A549 (cell line): ENCODE measurements around the gene WSCD2. TPM values are rescaled to one million over a fixed set of nuclear protein-coding genes. Genes with fewer than 3 reads are reported as not detected.
A peak's percentile ranks its signal among the peaks of the same experiment; 100 is the strongest.

Experiments used
- ATAC-seq, 2 experiments: fragments of 200-7000 bp in 1 of 2; fragments of >200 bp in 1 of 2; cut with Nextera tagmentation in 1 of 2; cut with Tn5 transposase in 1 of 2; 3 replicates each; pipeline versions ENCODE4 v1.8.0 to v1.9.1; 2018 to 2020; ENCODE audit warnings: mild to moderate bottlenecking in 1 of 2, moderate library complexity in 1 of 2
- CTCF ChIA-PET: fragments of 300-600 bp; sonication (Branson Sonifier 250); formaldehyde crosslinking; extraction: SDS; loops from one replicate; lab custom pipeline; 2021; ENCODE audit warnings: antibody characterized with exemption, inconsistent platforms; lab: Yijun Ruan, JAX
- POLR2A ChIA-PET: fragments of 350-600 bp; formaldehyde crosslinking; extraction: SDS; loops from one replicate; lab custom pipeline; 2021; ENCODE audit warnings: antibody characterized with exemption, inconsistent platforms; lab: Yijun Ruan, JAX
- DNase-seq, 2 experiments: peaks; one replicate each; pipeline versions ENCODE4 v3.0.0 to v3.0.0-alpha.2; 2011 to 2016; ENCODE audit warnings: low read depth in 1 of 2, low spot score in 1 of 2
- FAIRE-seq: peaks from 2 replicates; lab custom pipeline; 2011; peaks lifted over from hg19 to GRCh38; lab: Jason Lieb, UNC
- H3K27ac ChIP-seq, 2 experiments: fragments of >200 bp; sonication (Bioruptor Twin); formaldehyde crosslinking; 3 replicates each; pipeline ENCODE4 v1.5.1; 2016 to 2017
- H3K4me1 ChIP-seq: fragments of >200 bp; sonication (Bioruptor Twin); formaldehyde crosslinking; 3 replicates; pipeline ENCODE4 v1.6.1; 2016
- H3K4me2 ChIP-seq: fragments of >200 bp; sonication (Bioruptor Twin); formaldehyde crosslinking; 3 replicates; pipeline ENCODE4 v1.6.1; 2016
- H3K4me3 ChIP-seq: fragments of >200 bp; sonication (Bioruptor Twin); formaldehyde crosslinking; 3 replicates; pipeline ENCODE4 v1.5.1; 2016
- H3K9me3 ChIP-seq: fragments of >200 bp; sonication (Bioruptor Twin); formaldehyde crosslinking; 3 replicates; pipeline ENCODE4 v1.6.1; 2016
- CBX8 ChIP-seq: fragments of 200-600 bp; sonication (generic); IDR thresholded peaks from 2 replicates; pipeline ENCODE4 v1.6.1; 2016
- CHD4 ChIP-seq: fragments of 200-600 bp; sonication (generic); IDR thresholded peaks from 2 replicates; pipeline ENCODE4 v1.6.1; 2016; ENCODE audit warnings: antibody characterized with exemption, mild to moderate bottlenecking, borderline replicate concordance
- ESRRA ChIP-seq: fragments of 150-350 bp; IDR thresholded peaks from 2 replicates; pipeline ENCODE4 v1.6.1; 2014; ENCODE audit warnings: mild to moderate bottlenecking, low read length, borderline replicate concordance
- FOSB ChIP-seq: fragments of 250-450 bp; sonication (Bioruptor Pico); IDR thresholded peaks from 2 replicates; pipeline ENCODE4 v1.5.0; 2020; ENCODE audit warnings: mild to moderate bottlenecking, moderate library complexity
- FOSL2 ChIP-seq, 2 experiments: fragments of 450-650 bp in 1 of 2; fragments of >200 bp in 1 of 2; sonication (Bioruptor Twin) in 1 of 2; formaldehyde crosslinking; IDR thresholded peaks; 2 replicates each; pipeline versions ENCODE4 v1.5.0 to v1.6.1; 2016 to 2020; ENCODE audit warnings: mild to moderate bottlenecking in 1 of 2, moderate library complexity in 1 of 2
- JUN ChIP-seq, 2 experiments: fragments of >200 bp; sonication (Bioruptor Twin); formaldehyde crosslinking; IDR thresholded peaks; 2 replicates in 1 of 2; 3 replicates in 1 of 2; pipeline ENCODE4 v1.6.1; 2016 to 2017
- JUNB ChIP-seq: fragments of >200 bp; sonication (Bioruptor Twin); formaldehyde crosslinking; IDR thresholded peaks from 2 replicates; pipeline ENCODE4 v1.6.1; 2016
- KDM1A ChIP-seq: fragments of 200-600 bp; sonication (generic); IDR thresholded peaks from 2 replicates; pipeline ENCODE4 v1.6.1; 2016; ENCODE audit warnings: low read depth, mild to moderate bottlenecking
- KDM5A ChIP-seq: fragments of 200-600 bp; sonication (generic); IDR thresholded peaks from 2 replicates; pipeline ENCODE4 v1.6.1; 2016; ENCODE audit warnings: antibody characterized with exemption, mild to moderate bottlenecking
- MAFK ChIP-seq: fragments of 450-650 bp; IDR thresholded peaks from 2 replicates; pipeline ENCODE4 v1.6.1; 2014; ENCODE audit not compliant: partially characterized antibody
- MYC ChIP-seq: IDR thresholded peaks from 2 replicates; pipeline ENCODE4 v1.6.1; 2012; ENCODE audit warnings: mild to moderate bottlenecking, inconsistent platforms, low read length, improper control_type of control experiment, borderline replicate concordance
- NR3C1 ChIP-seq: fragments of >200 bp; sonication (Bioruptor Twin); formaldehyde crosslinking; IDR thresholded peaks from 3 replicates; pipeline ENCODE4 v1.6.1; 2017
- PHF8 ChIP-seq: fragments of 200-600 bp; sonication (generic); IDR thresholded peaks from 2 replicates; pipeline ENCODE4 v1.6.1; 2016; ENCODE audit warnings: low read depth, mild to moderate bottlenecking, antibody characterized with exemption, moderate library complexity, borderline replicate concordance
- POLR2AphosphoS2 ChIP-seq: conservative IDR thresholded peaks from 2 replicates; pipeline ENCODE4 v1.6.1; 2012; ENCODE audit warnings: low read length, improper control_type of control experiment, inconsistent platforms
- SMC3 ChIP-seq: fragments of >200 bp; sonication (Bioruptor Twin); formaldehyde crosslinking; IDR thresholded peaks from 3 replicates; pipeline ENCODE4 v1.6.1; 2018; ENCODE audit warnings: inconsistent platforms
- ZFP36 ChIP-seq: fragments of 450-650 bp; IDR thresholded peaks from 2 replicates; pipeline ENCODE4 v1.6.1; 2014; ENCODE audit warnings: borderline replicate concordance; ENCODE audit not compliant: partially characterized antibody
- ZSCAN20 ChIP-seq: fragments of 250-450 bp; sonication (Bioruptor Pico); IDR thresholded peaks from 2 replicates; pipeline ENCODE4 v1.8.0; 2022; ENCODE audit warnings: mild to moderate bottlenecking, moderate library complexity
- WGBS: methylation state at CpG from one replicate; pipeline ENCODE4 v1.1.6; 2017; ENCODE audit errors: missing lambda C conversion rate; 5-methylcytosine and 5-hydroxymethylcytosine counted together
- polyA plus RNA-seq, 4 experiments: library from polyadenylated mRNA; depleted of rRNA in 3 of 4; stranded (reverse); fragments of >200 nt; fragmentation: RNase III in 1 of 4; extraction: RNeasy Plus Mini Kit Qiagen cat#74134 plus additional on column Dnase treatment in 1 of 4; gene quantifications; 2 replicates in 3 of 4; 3 replicates in 1 of 4; pipeline ENCODE4 v1.2.3, GENCODE V29; 2011 to 2017
- TF ChIP-seq, protein P1 (sequence below): fragments of 250-450 bp; sonication (Bioruptor Pico); IDR thresholded peaks from 2 replicates; pipeline ENCODE4 v1.5.0; 2021; ENCODE audit warnings: mild to moderate bottlenecking, moderate library complexity, borderline replicate concordance
- TF ChIP-seq, protein P2 (sequence below): fragments of >200 bp; sonication (Bioruptor Twin); formaldehyde crosslinking; IDR thresholded peaks from 3 replicates; pipeline ENCODE4 v1.6.1; 2016
- TF ChIP-seq, protein P3 (sequence below): fragments of 450-650 bp; IDR thresholded peaks from 2 replicates; pipeline ENCODE4 v1.6.1; 2014; ENCODE audit warnings: antibody characterized with exemption

Gene WSCD2
- polyA plus RNA-seq, 2 of the 4 experiments (the other 2 are of a cell fraction) = not detected

DNA sequence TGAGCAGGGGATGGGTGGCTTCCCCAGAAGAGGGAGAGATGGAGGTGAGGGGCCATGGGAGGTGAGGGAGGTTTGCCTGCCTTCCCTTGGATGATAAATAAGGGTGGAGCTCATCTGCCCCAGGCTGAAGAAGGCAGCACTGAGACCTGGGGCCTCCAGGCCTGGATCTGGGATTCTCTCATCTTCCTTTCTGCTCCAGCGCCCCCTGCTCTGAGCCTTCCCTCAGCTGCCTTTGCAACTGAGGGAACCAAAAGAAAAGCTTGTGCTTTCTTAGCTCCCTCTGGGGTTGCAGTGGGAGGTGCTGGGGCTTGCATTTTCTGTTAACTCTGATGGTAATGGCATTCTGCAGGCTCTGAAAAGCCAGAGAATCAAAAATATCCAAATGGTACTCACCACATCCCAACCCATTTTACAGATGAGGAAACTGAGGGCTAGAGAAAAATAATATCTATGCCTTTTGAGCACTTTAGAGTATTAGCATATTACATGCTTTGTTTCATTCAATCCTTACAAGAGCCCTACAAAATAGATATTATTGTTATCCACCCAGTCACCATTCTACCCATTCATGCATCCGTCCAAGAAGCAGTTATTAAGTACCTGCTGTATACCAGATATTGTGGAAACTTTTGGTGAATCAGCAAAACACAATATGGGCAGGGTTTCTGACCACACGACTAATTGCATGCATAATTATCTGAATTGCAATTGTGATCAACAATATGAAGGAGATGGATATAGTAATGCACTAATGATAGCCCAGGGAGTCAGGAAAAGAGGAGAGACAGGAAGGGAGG is 102.2 kb downstream of the WSCD2 start:
- ATAC-seq (no peak), FAIRE-seq (no peak), DNase-seq (no peak)
- ChIA-PET CTCF (interaction anchor here (0.5 kb wide), 1 partner anchor 345 kb away, joined by 3 read pairs; no protein-coding TSS in a partner anchor), POLR2A (no interaction called here)
- WGBS = 3% methylated on average over 3 of the region's 3 CpGs
- Histone ChIP-seq H3K4me1 (no peaks in the 10 kb centered on the region), H3K27ac (no peak overlapping the region), H3K4me3 (no peak overlapping the region), H3K4me2 (no peak overlapping the region), H3K9me3 (no peaks in the 10 kb centered on the region)
- TF ChIP-seq ZSCAN20 (no peak), MAFK (peak; percentile 22)

DNA sequence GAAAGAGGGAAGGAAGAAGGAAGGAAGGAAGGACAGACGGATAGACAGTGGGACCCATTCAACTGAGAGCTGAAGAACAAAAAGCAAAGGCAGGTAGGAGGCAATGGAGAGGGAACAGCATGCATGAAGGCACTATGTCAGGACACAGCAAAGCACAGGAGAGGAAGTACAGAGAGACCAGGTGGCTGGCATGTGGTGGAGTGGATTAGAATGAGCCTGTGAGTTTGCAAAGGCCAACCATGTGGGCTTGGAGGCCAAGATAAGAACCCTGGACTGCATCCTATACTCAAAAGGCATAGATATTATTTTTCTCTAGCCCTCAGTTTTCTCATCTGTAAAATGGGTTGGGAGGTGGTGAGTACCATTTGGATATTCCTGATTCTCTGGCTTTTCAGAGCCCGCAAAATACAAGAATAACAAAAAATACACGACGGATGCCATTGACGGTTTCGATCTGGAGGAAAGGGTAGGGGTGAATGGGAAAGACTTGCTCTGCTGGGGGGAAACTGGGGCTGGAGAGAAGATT is 102.9 kb downstream of the WSCD2 start:
- H3K4me2 ChIP-seq = no peak overlapping the region
- H3K4me1 ChIP-seq = no peaks in the 10 kb centered on the region
- ChIA-PET POLR2A (no interaction called here), CTCF (no interaction called here)
- FAIRE-seq (no peak), ATAC-seq (no peak), DNase-seq (no peak)
- no peak overlapping the region for H3K4me3 ChIP-seq
- WGBS = 48% methylated on average over 6 of the region's 6 CpGs
- no peaks in the 10 kb centered on the region; the same call in 2 of the 3 replicates for H3K9me3 ChIP-seq
- no peak overlapping the region for H3K27ac ChIP-seq
- no peak for TF ChIP-seq FOSL2 (IDR thresholded peaks at IDR 0.05)
- TF ChIP-seq FOSL2 (CRISPR knock-in tag; IDR thresholded peaks at IDR 0.05) = no peak
- no peak for TF ChIP-seq CBX8
- no peak for TF ChIP-seq KDM1A
- TF ChIP-seq FOSB (CRISPR knock-in tag) = no peak
- TF ChIP-seq SMC3 = no peak
- TF ChIP-seq NR3C1 = no peak
- no peak for TF ChIP-seq JUNB
- TF ChIP-seq KDM5A = no peak
- no peak for TF ChIP-seq PHF8
- TF ChIP-seq, protein P1, sequence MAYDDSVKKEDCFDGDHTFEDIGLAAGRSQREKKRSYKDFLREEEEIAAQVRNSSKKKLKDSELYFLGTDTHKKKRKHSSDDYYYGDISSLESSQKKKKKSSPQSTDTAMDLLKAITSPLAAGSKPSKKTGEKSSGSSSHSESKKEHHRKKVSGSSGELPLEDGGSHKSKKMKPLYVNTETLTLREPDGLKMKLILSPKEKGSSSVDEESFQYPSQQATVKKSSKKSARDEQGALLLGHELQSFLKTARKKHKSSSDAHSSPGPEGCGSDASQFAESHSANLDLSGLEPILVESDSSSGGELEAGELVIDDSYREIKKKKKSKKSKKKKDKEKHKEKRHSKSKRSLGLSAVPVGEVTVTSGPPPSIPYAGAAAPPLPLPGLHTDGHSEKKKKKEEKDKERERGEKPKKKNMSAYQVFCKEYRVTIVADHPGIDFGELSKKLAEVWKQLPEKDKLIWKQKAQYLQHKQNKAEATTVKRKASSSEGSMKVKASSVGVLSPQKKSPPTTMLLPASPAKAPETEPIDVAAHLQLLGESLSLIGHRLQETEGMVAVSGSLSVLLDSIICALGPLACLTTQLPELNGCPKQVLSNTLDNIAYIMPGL (CRISPR knock-in tag) = no peak
- TF ChIP-seq, protein P2, sequence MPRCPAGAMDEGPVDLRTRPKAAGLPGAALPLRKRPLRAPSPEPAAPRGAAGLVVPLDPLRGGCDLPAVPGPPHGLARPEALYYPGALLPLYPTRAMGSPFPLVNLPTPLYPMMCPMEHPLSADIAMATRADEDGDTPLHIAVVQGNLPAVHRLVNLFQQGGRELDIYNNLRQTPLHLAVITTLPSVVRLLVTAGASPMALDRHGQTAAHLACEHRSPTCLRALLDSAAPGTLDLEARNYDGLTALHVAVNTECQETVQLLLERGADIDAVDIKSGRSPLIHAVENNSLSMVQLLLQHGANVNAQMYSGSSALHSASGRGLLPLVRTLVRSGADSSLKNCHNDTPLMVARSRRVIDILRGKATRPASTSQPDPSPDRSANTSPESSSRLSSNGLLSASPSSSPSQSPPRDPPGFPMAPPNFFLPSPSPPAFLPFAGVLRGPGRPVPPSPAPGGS = no peak
- TF ChIP-seq POLR2AphosphoS2 = no peak
- no peak for TF ChIP-seq ESRRA
- no peak for TF ChIP-seq CHD4
- TF ChIP-seq MYC = no peak
- TF ChIP-seq, all 56 proteins: peak for 0

DNA sequence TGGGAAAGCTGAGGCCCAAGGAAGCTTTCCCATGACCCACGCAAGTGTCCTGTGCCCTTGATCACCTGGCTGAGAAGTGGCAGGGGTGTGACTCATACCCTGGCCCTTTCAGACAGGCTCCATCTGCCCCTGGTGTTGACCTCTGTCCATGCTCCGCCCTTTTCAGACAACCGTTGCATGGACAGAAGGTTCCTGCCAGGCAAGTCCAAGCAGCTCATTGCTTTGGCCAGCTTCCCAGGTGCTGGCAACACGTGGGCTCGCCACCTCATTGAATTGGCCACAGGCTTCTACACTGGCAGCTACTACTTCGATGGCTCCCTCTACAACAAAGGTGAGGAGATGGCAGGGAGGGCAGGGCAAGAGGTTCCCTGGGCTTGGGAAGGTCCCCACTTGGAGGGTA is 103.5 kb downstream of the WSCD2 start:
- no peak overlapping the region for H3K4me3 ChIP-seq
- TF ChIP-seq NR3C1 = no peak
- TF ChIP-seq JUNB = no peak
- TF ChIP-seq, protein P3, sequence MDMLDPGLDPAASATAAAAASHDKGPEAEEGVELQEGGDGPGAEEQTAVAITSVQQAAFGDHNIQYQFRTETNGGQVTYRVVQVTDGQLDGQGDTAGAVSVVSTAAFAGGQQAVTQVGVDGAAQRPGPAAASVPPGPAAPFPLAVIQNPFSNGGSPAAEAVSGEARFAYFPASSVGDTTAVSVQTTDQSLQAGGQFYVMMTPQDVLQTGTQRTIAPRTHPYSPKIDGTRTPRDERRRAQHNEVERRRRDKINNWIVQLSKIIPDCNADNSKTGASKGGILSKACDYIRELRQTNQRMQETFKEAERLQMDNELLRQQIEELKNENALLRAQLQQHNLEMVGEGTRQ = no peak
- no peak for TF ChIP-seq JUN (IDR thresholded peaks at IDR 0.05)
- no peak for TF ChIP-seq ZFP36
- TF ChIP-seq, all 56 proteins: peak for 0
- DNase-seq (peak in 1 of 2 experiments; percentile 10), ATAC-seq (no peak), FAIRE-seq (no peak)
- POLR2A ChIA-PET = no interaction called here
- CTCF ChIA-PET = no interaction called here
- WGBS = 16% methylated on average over 6 of the region's 6 CpGs
- Histone ChIP-seq H3K4me2 (no peak overlapping the region), H3K4me1 (no peaks in the 10 kb centered on the region), H3K27ac (no peak overlapping the region), H3K9me3 (peaks cover 2% of the 10 kb centered on the region; the same call in 1 of the 3 replicates)
